Mesothelial cell of epicardium (in vitro differentiated cells): ENCODE measurements around the gene KDM8. TPM values are rescaled to one million over a fixed set of nuclear protein-coding genes. Genes with fewer than 3 reads are reported as not detected.

Experiments used
- DNase-seq, 2 experiments: peaks; one replicate each; pipeline ENCODE4 v3.0.0; 2021; ENCODE audit warnings: low spot score in 2 of 2; ENCODE audit not compliant: unreplicated experiment in 2 of 2
- H3K27ac Mint-ChIP-seq: 2 replicates; pipeline ENCODE4 v1.8.0; 2021; ENCODE audit warnings: mixed read lengths
- H3K27me3 Mint-ChIP-seq: 2 replicates; pipeline ENCODE4 v1.8.0; 2021; ENCODE audit warnings: low read depth, mixed read lengths
- H3K36me3 Mint-ChIP-seq: 2 replicates; pipeline ENCODE4 v1.8.0; 2021; ENCODE audit warnings: mixed read lengths
- H3K4me1 Mint-ChIP-seq: 2 replicates; pipeline ENCODE4 v1.8.0; 2021; ENCODE audit warnings: mixed read lengths
- H3K4me3 Mint-ChIP-seq: 2 replicates; pipeline ENCODE4 v1.8.0; 2021; ENCODE audit warnings: mild to moderate bottlenecking, moderate library complexity, mixed read lengths
- H3K9me3 Mint-ChIP-seq: 2 replicates; pipeline ENCODE4 v1.8.0; 2021; ENCODE audit warnings: mixed read lengths
- total RNA-seq: library from RNA; stranded (reverse); gene quantifications from 3 replicates; pipeline ENCODE4 v1.2.1, GENCODE V29; 2021
- TF ChIP-seq, protein P1 (sequence below): fragments of 200-600 bp; sonication (generic); IDR thresholded peaks from one replicate; pipeline ENCODE4 v1.5.0; 2021; ENCODE audit warnings: antibody characterized with exemption; ENCODE audit not compliant: unreplicated experiment

Gene KDM8
- total RNA-seq, 1 donor from 2014 or later, result 11.8 TPM

- TF ChIP-seq, protein P1, sequence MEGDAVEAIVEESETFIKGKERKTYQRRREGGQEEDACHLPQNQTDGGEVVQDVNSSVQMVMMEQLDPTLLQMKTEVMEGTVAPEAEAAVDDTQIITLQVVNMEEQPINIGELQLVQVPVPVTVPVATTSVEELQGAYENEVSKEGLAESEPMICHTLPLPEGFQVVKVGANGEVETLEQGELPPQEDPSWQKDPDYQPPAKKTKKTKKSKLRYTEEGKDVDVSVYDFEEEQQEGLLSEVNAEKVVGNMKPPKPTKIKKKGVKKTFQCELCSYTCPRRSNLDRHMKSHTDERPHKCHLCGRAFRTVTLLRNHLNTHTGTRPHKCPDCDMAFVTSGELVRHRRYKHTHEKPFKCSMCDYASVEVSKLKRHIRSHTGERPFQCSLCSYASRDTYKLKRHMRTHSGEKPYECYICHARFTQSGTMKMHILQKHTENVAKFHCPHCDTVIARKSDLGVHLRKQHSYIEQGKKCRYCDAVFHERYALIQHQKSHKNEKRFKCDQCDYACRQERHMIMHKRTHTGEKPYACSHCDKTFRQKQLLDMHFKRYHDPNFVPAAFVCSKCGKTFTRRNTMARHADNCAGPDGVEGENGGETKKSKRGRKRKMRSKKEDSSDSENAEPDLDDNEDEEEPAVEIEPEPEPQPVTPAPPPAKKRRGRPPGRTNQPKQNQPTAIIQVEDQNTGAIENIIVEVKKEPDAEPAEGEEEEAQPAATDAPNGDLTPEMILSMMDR, result no peak
- Mint-ChIP-seq H3K27ac (no peak overlapping the region), H3K27me3 (peaks cover 6% of the 10 kb centered on the region), H3K9me3 (peaks cover 11% of the 10 kb centered on the region), H3K4me1 (peaks cover 13% of the 10 kb centered on the region), H3K36me3 (no peaks in the 10 kb centered on the region), H3K4me3 (no peak overlapping the region)
- DNase-seq, result no peak
Observed at GRCh38 chr16:27174798-27175197, 28.5 kb upstream of the KDM8 start.

GRCh38 chr16:27175888-27176287 lies 27.4 kb upstream of the KDM8 start:
- no peak overlapping the region for H3K27ac Mint-ChIP-seq
- H3K4me1 Mint-ChIP-seq, result peaks cover 13% of the 10 kb centered on the region
- H3K9me3 Mint-ChIP-seq, result peaks cover 11% of the 10 kb centered on the region
- H3K27me3 Mint-ChIP-seq, result peaks cover 6% of the 10 kb centered on the region
- TF ChIP-seq, protein P1, result no peak
- H3K36me3 Mint-ChIP-seq, result no peaks in the 10 kb centered on the region
- no peak for DNase-seq
- H3K4me3 Mint-ChIP-seq, result no peak overlapping the region

DNA sequence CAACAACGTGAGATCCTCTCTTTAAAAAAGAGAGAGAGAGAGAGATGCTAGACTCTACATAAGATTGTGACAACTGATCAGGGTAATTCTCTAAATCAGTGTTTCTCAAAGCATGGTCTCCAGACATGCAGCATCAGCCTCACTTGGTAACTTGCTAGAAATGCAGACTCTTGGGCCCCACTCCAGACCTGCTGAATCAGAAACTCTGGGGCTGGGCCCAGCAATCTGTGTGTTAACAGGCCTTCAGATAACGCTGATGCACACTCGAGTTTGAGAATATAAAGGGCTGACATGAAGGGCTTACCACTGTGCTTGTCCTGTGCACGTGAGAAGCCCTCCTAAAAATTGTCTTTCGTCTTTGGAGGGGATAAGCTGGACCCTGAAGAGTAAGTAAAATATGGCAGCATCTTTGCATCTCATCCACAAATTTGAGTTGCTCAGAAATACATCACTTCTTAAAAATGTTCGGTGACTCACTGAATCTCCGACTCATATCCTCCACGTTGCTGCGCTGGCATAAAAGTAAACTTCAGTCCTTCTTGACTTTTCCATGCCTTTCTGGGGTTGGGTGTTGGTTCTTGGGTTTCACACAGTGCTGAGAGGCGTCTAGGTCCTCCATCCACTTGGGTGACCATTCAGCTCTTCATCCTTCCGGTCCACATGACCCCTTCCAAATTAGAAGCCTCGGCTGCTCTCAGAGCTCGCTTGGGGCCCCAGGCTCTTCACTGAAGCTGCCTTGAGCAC lies 26.1 kb upstream of the KDM8 start:
- peaks cover 13% of the 10 kb centered on the region for H3K4me1 Mint-ChIP-seq
- H3K27me3 Mint-ChIP-seq, result peaks cover 12% of the 10 kb centered on the region
- no peak overlapping the region for H3K27ac Mint-ChIP-seq
- no peaks in the 10 kb centered on the region for H3K36me3 Mint-ChIP-seq
- peaks cover 4% of the 10 kb centered on the region for H3K9me3 Mint-ChIP-seq
- no peak for DNase-seq
- TF ChIP-seq, protein P1, result no peak
- no peak overlapping the region for H3K4me3 Mint-ChIP-seq

DNA sequence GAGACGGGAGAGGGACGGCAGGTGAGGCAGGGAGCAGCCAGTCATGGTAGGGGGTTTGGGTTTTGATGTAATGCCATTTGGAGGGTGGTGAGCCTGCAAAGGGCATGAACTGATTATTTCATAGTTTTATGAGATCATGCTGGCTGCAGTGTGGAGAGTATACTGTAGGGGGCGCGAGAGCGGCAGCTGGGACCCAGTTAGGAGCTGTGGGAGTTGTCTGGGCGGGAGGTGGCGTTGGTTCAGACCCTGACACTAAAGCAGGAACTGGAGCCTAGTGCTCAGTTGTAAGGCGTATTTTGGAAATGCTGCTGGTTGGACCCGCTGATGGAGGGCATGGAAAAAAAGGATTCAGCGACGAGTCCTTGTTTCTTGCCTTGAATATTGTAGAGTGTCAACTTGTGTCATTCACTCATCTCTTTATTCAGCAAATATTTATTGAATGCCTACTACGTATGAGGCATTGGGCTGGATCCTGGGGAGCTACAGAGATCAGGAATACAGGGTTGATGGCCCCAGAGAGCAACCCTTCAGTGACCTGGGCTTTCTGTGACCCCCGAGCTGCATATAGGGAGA lies 23.7 kb upstream of the KDM8 start:
- H3K27ac Mint-ChIP-seq, result no peak overlapping the region
- TF ChIP-seq, protein P1, result peak; percentile 68
- H3K4me1 Mint-ChIP-seq, result peaks cover 6% of the 10 kb centered on the region
- no peak overlapping the region for H3K4me3 Mint-ChIP-seq
- peaks cover 12% of the 10 kb centered on the region for H3K27me3 Mint-ChIP-seq
- DNase-seq, result peak; percentile 26 to 75
- H3K36me3 Mint-ChIP-seq, result no peaks in the 10 kb centered on the region
- H3K9me3 Mint-ChIP-seq, result peaks cover 5% of the 10 kb centered on the region

DNA sequence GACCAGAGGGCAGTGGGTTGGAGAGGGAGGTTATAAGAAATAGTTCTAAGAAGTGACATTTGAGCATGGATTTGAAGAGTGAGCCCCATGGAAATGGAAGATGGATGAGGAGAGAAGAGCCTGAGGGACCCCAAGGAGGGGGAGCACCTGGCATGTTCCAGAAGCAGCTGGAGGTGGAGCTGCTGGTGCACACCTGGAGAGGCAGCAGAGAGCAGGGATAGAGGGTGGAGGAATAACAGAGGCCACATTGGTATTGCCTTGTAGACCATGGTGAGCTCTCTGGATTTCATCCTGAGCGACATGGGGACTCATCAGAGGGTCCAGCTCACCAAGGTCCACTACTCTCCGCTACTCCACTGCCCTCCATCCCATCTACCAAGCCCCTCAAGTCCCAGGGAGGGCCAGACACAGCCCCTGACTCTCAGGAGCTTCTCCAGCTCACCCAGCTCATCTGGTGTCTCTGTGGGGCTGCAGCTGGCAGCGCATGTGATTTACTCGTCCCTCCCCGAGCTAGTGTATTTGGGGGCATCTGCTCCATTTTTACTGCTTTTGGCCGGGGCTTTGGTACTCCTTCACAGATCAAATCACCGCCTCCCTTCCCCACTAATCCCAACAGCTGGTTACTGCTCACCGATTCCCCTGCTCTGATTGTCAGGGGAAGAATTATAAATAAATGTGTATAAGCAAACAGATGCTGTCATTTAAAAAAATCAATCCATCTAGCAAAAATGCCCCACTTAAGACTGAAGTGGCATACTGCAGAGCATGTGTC lies 22.1 kb upstream of the KDM8 start:
- Mint-ChIP-seq H3K27me3 (peaks cover 12% of the 10 kb centered on the region), H3K36me3 (no peaks in the 10 kb centered on the region), H3K4me3 (no peak overlapping the region), H3K4me1 (peaks cover 3% of the 10 kb centered on the region), H3K9me3 (peaks cover 5% of the 10 kb centered on the region), H3K27ac (no peak overlapping the region)
- DNase-seq, result no peak
- TF ChIP-seq, protein P1, result no peak
